COLO668 (cell line): ENCODE measurements around the gene UBE2E2.
A peak's percentile ranks its signal among the peaks of the same experiment; 100 is the strongest.

Experiments used
- DNase-seq: peaks from one replicate; lab custom pipeline; 2025; ENCODE audit not compliant: unreplicated experiment; lab: John Stamatoyannopoulos, UW

UBE2E2 gene

DNA sequence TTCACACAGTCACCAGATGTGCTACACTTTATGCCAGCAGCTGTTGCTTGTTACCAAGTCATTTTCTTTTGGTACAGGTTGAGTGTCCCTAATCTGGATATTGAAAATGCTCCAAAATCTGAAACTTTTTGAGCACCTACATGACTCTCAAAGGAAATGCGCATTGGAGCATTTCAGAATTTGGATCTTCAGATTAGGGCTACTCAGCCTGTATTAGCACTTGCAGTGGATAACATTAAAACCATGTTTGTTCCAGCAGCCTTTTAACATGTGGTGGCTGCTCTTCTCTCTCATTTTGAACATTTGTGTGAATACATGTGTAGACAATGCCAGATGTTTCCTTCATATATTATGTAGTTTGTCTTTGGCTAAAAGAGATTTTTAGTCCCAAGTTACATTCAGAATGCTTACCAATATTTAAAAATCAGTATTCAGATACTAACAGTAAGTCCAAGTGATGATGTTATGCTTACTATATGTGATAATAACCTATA is 371.7 kb downstream of the UBE2E2 start:
- no peak for DNase-seq

DNA sequence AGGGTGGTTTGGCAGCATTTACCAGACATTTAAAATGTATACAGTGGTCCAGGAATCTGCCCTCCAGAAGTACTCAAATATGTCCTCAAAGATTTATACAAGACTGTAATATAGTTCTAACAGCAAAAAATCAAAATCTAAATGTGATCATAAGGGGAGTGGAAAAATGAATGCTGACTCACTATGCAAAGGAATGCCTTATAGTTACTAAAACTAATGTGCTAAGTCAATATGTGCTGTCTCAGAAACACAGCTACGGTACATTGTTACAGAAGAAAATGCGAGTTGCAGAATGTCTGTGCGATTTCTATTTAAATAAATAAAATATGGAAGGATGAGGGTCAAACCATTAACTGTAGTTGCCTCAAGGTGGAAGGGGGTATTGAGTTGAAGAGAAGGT is 372.6 kb downstream of the UBE2E2 start:
- no peak for DNase-seq

DNA sequence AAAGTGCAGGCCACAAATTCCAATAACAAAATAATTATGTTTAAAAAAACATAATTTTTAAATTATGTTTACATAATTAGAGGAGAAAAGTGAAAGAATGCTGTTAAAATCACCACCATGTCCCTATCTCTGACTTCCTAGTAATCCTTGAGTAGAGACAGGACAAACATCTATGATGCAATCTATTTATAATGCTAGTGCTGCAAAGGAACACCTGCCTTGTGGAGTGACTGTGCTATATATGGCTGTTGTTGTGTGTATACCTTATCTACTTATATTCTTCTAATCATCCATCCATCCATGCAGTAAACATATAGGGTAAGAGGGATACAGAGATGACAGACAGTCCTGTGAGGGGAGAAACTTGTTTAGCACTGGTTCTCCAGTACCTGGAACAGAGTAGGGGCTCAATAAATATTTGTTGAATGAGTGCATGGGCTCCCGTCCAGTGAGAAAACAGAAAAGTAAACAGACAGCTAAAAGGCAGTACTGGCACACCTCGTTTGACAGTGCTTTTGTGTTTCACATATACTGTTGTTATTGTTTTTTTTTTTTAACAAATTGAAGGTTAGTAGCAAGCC is 373.3 kb downstream of the UBE2E2 start:
- DNase-seq: peak; percentile 39

DNA sequence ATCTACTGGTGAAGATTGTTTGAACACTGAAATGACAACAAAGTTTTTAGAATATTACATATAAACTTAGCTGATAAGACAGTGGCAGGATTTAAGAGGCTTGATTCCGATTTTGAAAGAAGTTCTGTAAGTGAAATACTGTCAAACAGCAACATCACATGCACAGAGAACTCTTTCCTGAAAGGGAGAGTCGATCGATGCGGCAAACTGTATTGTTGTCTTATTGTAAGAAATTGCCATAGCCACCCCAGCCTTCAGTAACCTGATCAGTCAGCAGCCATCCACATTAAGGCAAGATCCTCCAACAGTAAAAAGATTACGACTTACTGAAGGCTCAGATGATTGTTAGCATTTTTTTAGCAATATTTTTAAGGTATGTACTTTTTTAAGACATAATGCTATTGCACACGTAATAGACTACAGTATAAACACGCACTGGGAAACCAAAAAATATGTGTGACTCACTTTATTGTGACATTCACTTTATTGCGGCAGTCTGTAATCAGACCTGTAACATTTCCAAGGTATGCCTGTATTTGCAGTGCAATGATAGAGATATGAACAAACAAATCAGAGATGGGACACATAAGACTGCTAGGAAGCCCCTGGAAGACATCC is 377.1 kb downstream of the UBE2E2 start:
- no peak for DNase-seq

DNA sequence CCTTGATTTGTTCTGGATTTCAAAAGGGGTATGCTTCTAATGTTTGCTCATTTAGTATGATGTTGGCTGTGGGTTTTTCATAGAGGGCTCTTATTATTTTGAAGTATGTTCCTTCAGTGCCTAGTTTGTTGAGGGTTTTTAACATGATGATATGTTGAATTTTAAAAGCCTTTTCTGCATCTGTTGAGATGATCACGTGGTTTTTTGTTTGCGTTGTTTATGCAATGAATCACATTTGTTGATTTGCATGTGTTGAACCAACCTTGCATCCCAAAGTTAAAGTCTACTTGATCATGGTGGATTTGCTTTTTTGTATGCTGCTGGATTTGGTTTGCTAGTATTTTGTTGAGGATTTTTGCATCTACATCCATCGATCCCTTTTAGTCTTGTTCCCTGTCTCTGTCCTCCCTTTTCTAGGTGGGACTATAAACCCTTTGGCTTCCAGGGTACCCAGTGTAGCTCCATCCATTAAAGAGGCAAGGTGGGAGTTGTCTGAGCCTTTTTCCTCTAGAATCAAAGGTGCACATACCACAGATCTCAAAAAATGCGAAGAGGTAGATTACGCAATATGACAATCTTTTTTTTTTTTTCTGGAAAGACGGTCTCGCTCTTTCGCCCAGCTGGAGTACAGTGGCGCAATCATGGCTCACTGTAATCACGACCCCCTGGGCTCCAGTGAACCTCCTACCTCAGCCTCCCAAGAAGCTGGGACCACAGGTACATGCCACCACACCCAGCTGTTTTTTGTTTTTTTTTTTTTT is 381.0 kb downstream of the UBE2E2 start:
- DNase-seq: no peak

DNA sequence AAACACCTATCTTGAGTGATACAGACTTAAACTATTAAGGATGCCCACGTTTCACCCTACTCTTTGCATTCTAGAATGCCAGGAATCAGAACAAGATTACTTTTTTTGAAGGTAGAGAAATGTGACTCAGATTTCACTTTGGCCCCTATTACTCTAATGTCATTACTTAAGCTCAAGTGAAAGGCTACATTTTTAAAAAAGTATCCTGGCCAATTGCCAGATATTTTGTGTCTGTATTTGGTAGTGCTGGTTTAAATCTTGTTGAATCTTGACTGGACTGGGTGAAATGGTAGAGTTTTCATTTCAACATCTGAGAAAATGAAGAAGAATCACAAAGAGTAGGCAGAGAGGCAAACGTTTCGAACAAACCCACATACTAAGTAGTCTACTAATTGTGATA is 384.4 kb downstream of the UBE2E2 start:
- DNase-seq: no peak

DNA sequence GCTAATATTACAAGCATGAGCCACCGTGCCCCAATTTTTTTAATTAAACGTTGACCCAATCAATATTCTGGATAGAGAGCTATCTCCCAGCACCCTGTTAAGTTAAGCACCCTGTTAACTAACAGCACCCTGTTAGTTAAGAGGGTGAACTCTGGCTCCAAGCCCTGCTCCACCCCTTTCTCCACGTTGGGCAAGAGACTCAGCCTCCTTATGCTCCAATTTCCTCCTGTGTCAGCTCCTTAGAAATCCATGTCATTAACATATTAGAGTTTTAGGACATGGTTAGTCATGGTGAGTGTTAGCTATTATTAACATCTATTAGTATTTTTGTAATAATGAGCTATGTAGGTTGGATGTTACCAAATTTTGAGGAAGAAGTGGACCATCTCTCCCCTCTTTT is 385.4 kb downstream of the UBE2E2 start:
- DNase-seq: no peak

DNA sequence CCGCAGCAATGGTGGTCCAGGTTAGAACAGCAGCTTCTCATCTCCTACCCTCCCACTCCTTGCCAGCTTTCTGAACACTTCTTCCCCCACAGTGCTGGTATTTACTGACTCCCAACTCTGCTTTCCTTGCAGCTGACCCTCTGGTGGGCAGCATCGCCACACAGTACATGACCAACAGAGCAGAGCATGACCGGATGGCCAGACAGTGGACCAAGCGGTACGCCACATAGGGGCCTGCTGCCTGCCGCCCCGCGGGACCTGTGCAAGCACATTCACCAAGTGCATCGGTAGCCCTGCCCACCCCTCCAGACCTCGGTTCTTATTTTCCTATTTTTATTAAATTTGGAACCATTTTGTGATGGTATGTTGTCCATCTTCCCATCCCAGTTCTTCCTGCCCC is 386.5 kb downstream of the UBE2E2 start:
- no peak for DNase-seq

DNA sequence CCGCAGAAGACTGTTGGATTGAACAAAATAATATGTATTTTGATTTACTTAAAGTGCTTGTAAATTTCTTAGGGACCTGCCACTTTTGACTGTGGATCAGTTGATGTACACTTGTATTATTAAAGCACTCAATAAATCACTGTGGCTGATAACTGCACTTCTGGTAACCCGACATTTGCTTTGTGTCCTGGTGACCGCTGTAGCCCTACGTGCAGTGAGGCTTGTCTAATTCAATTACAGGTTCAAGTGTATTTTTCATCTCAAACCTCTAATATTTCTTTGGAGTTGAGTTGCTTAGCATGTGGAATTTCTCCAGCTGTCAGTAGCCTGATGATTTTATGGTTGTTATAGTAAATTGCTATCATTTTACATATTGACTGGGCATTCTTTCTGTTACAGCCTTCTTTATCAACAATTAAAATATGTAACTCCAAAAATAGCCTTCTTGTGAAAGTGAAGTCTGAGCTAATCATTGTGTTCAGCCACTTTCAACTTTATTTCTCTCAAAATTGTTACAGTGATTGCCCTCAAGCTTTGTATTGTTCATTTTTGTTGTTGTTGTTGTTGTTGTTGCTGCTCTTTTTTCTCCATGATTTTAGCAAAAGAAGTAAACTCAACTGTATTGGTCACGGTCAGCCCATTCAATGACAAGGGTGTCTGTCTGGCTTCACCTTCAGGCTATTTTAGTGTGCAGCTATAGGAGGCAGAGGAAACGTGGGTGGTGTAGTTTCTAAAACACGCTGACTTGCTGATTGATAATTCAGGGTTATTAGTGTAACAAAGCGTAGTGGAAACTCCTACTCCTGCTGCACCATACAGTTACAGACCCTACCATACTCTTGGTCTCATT is 387.5 kb downstream of the UBE2E2 start:
- no peak for DNase-seq

DNA sequence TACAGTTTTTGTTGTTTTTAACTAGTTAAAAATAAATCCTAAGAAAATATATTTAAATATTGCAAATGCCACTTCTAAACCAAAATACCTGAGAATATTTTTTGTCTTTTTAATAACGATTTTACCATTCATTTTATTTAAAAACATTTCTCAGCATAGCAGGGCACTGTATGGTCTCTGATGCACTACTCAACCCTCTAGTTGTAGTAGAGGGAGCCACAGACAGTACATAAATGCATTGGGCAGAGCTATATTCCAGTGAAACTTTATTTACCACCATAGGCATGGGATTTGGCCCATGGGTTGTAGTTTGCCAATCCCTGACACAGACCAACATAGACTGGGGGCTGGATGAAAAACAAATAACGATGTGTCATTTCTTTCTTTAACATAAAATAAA is 388.2 kb downstream of the UBE2E2 start:
- DNase-seq: no peak

DNA sequence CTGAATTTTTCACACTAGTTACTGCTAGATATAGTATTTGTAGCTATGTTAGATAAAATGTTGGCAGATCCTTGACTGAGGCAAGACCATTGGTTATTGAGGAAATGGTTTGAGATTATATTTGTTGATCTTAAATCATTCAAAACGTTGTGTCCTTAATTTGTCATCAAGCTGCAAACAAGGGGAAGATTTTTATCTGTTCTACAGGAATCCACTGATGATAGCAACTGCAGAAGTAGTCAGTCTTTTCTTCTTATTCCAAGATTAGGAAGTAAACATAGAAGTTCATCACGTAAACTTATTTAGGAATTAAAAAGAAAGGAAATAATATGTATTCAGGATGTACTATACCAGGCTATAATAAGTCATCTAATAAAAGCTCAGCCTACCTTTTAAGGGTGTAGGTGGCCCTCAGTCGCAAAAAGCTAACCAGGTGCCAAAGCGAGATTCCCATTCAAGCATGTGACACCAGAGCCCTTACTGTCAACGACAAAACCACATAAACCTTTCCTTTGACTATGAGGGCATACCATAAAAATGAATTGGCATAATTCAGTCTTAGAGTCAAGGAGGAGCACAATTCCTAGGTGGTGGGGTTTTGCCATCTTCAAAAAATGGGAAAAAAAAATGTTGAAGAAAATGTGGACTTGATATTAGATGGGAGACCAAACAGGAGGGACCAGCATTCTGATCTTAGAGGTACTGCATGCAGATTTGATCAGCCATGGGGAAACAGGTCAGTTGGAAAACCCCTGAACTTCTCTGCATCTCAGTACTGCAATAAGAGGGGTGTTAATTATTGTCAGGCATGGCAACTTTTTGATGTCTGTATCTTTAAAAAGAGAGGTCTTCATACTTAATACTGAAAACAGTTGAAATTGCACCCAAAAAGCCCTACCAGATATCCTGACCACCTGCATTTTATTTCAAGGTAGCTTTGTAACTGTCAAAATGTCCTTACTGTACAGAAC is 390.1 kb downstream of the UBE2E2 start:
- DNase-seq: no peak

DNA sequence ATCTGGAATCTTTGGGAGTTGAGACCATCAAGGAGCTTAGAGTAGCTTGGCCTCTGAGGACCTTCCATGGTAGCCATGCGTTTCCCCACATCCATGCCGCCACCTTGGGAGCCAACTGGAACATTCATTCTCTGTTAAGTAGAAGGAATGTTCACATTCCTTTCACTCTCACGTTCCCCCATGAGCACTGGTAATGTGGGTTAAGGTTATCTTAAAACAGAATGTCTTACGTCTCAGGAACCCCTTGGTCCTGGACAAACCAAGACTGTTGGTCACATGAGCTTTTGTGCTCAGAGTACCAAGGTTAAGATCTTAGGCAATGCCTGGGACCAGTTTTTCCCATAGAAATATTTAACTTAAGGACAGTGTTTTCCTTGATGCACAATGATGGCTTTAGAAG is 390.9 kb downstream of the UBE2E2 start:
- no peak for DNase-seq

DNA sequence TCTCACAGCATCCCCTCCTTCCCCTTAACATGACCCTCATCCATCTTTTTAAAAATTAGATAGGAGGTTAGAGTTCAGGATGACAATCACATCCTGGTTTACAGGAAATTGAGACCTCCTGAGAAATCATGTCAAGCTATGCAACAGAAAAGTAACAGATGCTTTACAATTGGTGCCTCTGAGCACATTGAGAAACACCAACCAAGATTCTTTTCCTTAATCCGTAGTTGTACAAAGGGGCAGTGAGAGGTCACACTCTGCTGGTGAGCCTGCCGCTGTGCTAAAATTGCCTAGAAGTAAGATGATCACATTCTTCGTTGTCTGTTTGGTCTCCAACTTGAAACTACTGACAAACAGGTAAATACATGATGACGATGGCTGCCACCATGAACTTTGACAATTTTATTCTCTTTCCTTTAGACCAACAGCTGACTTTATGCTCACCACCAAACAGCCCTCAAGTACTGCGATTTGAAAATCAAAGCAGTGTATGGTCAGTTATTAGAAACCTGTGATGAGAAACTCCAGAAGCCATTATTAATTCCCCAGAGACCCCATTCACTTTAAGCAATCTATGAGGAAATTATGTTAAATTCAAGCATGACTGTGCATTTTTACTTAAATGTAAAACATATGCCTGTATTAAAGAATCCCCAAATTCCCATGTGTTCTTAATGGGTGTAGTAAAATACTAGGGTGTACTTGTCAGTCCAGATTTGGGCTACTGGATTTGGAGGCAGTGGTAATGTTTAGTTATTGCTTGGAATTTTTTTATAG is 392.0 kb downstream of the UBE2E2 start:
- DNase-seq: no peak

DNA sequence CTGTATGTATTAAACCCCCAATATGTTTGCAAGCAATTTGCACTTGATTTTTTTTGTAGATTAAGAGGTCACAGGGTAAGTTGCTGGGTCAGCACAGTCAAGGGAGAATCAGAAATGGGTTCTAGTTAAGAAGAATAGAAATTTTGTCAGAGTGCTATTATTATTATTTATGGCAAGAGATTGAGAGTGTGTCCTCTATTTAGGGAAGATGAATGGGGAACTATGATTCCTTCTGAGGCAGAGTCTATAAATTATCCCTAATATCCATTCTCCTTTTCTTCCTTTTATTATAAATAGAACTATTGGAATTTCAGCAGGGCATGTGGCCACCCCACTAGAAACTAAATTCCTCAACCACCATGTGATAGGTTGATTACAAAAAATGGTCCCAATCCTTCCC is 392.7 kb downstream of the UBE2E2 start:
- no peak for DNase-seq

DNA sequence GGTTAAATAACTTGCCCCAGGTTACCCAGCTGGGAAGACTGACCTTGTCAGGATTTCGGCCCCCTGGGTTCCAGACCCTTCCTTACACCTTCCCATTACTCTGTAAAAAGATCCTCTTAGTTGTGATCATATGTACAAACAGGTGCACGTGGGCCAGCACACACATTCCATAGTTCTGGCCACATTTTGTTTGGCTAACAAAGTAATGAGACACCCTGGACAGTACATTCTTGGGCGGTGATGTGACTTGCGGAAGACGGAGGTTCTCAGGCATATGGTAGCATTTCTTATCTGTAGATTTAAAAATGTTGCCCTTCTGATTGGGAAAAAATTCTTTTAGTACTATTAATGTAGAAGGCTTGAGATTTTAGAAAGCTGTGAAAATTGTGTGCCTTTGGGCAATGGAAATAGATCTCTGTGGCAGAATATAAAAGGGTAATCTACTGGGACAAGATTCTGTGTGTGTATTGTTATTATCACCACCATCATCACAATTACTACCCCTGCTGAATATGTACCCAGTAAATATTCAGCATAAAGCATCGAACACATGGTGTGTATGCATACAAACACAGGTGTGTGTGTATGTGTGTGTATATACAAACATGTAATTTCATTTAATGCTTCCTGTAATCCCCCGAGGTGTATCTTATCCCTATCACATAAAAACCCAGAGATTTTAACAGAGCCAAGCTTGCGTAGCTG is 397.2 kb downstream of the UBE2E2 start:
- no peak for DNase-seq

DNA sequence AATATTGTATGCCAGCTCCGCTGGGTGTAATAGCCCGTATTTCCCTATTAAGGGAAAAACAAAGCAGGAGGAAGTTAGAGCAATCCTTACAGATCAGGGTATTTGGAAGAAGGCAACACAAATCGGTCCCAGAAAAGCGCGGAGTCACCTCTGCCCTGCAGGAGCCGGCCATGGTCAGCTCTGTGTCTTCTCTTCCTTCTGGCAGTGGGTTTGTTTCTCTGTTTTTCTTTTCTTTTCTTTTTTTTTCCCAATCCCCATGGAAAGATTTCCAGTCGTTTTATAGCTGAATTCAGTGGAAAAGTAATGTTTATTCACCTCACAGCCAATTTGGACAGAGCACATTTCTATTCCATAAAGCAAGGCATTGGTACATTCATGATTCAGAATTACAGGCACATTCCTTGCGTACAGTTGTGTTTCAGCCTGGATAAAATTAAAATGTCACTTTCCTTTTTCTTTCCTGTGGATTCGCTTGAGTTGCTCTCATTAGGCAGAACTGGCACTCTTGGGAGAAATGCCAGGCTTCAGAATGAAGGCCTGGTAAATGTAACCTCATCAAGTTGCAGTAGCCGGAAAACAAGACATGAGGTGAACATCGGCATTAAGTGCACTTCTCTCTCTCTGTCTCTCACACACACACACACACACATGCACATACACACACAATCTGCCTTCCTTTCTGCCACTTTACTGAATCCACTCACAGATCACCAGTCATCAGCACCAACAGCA is 398.1 kb downstream of the UBE2E2 start:
- no peak for DNase-seq

DNA sequence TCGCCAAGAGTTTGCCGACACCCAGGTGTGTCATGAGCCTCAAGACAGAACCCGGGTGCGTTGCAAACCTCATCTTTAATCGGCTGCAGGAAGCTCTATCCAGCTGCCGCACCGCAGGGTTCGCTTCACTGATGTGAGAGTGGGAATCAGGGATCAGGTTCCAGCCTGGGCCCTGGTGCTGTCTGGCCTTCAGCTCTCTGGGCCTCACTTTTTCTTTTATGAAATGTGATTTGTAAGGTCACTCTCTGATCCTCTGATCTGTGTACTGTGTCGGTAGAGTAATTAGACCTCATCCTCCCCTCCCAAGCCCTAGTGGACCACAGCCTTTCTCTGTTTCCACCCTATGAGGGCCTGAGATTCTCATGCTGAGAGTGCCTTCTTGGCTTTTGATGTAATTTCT is 399.8 kb downstream of the UBE2E2 start:
- no peak for DNase-seq

DNA sequence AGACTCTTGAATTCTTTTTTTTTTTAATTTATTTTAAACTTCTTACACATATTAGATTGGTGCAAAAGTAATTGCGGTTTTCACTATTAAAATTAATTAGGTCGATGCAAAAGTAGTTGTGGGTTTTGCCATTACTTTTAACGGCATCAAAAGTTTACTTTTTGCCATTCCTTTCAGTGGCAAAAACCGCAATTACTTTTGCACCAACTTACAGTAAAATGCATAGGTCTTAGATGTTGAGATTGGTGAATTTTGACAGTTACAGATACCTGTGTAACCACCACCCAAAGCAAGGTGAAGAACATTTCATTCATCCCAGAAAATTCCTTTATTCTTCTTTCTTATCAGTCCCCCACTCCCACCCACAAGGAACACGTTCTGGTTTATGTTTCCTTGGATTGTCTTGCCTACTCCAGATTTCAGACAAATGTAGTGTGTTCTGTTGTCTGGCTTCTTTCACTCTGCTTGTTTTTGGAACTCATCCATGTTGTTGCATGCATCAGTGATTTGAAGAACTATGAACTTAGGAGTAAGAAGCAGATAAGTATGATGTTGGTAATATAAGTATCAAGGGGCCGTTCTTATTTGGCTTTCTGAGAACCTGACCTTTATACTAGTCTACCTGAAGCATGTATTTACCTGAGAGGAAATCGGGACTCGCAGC is 404.2 kb downstream of the UBE2E2 start:
- no peak for DNase-seq
